HAP-1 (cell line): ENCODE data around the gene MRGPRF.
A peak's percentile ranks its signal among the peaks of the same experiment; 100 is the strongest.
"Not testable (repeated sequence)": the region's sequence is repeated elsewhere in the genome, so short reads cannot be mapped to it uniquely, and the experiment has no call there.

Experiments used
- DNase-seq, 2 experiments: peaks; one replicate each; pipeline ENCODE4 v3.0.0-alpha.2; 2016 to 2020; ENCODE audit warnings: low spot score in 2 of 2
- H3K27me3 ChIP-seq: fragments of 250-450 bp; sonication (Bioruptor Pico); 2 replicates; pipeline ENCODE4 v1.5.1; 2020; ENCODE audit warnings: low read depth, mild to moderate bottlenecking, moderate library complexity
- H3K36me3 ChIP-seq: fragments of 250-450 bp; sonication (Bioruptor Pico); replicated peaks from 2 replicates; pipeline ENCODE4 v1.5.1; 2020; ENCODE audit warnings: mild to moderate bottlenecking
- H3K4me1 ChIP-seq: fragments of 250-450 bp; sonication (Bioruptor Pico); 2 replicates; pipeline ENCODE4 v1.5.1; 2020; ENCODE audit warnings: mild to moderate bottlenecking
- H3K4me3 ChIP-seq: fragments of 250-450 bp; sonication (Bioruptor Pico); 2 replicates; pipeline ENCODE4 v1.5.1; 2020; ENCODE audit warnings: mild to moderate bottlenecking, moderate library complexity
- H3K9me3 ChIP-seq: fragments of 250-450 bp; sonication (Bioruptor Pico); 2 replicates; pipeline ENCODE4 v1.5.1; 2020; ENCODE audit warnings: mild to moderate bottlenecking, moderate library complexity
- in situ Hi-C: fragments of 300-500 bp; cut with MboI; formaldehyde crosslinking; loops from 3 replicates; pipeline ENCODE4 v1.14.3; 2020; ENCODE audit warnings: low sequenced_read_pairs, inconsistent platforms, mixed read lengths

MRGPRF gene

GRCh38 chr11:68974421-68975194, 38.4 kb downstream of the MRGPRF start:
- no peak overlapping the region for H3K4me3 ChIP-seq
- in situ Hi-C loops = no loop called here
- no peaks in the 10 kb centered on the region for H3K9me3 ChIP-seq
- H3K4me1 ChIP-seq = no peaks in the 10 kb centered on the region; the same call in 1 of the 2 replicates
- peaks cover 17% of the 10 kb centered on the region for H3K27me3 ChIP-seq
- DNase-seq = peak; percentile 28 to 46
- no peaks in the 10 kb centered on the region for H3K36me3 ChIP-seq

- DNase-seq, H3K4me3 ChIP-seq, H3K4me1 ChIP-seq, in situ Hi-C loops, H3K36me3 ChIP-seq, H3K9me3 ChIP-seq: not testable (repeated sequence)
- peaks cover 17% of the 10 kb centered on the region for H3K27me3 ChIP-seq
Measured at GRCh38 chr11:68973706-68974105, 39.3 kb downstream of the MRGPRF start.

- no peaks in the 10 kb centered on the region for H3K9me3 ChIP-seq
- no peak overlapping the region for H3K4me3 ChIP-seq
- in situ Hi-C loops = no loop called here
- H3K36me3 ChIP-seq = no peaks in the 10 kb centered on the region
- H3K4me1 ChIP-seq = no peaks in the 10 kb centered on the region
- no peak for DNase-seq
- H3K27me3 ChIP-seq = peaks cover 17% of the 10 kb centered on the region
Measured at GRCh38 chr11:68973219-68973618, 39.8 kb downstream of the MRGPRF start.

DNA sequence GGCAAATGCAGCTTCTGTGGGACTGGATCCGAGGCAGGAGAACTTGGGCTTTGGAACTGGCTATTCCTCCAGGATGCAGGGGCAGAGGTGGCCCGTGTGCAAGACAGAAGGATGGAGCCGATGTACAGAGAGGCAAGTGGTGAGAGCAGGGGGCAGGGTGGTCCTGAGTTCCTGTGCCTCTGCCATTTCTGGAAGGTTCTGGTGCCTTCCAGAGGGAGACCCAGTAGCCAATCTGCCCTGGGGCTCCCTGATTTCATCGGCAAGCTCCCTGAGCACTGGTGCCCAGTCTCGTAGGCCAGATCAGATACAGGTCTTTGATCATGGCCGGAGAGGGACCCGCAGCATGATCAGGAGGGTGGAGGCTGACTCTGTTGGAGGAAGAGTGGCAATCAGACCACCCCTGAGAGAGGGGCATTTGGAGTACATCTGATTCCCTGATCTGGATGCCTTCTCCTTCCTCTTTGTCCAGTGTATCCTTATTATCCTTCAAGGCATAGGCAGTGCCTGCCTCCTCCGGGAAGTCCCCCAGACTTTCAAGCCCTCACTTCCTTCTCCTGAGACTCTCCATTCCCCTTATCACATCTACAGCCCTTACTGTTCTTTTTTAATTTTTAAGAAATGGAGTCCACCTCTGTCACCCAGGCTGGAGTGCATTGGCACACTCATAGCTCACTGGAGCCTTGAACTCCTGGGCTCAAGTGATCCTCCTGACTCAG, 42.0 kb downstream of the MRGPRF start:
- Histone ChIP-seq H3K27me3 (peaks cover 14% of the 10 kb centered on the region), H3K36me3 (no peaks in the 10 kb centered on the region), H3K4me1 (no peaks in the 10 kb centered on the region), H3K4me3 (no peak overlapping the region), H3K9me3 (no peaks in the 10 kb centered on the region)
- no peak for DNase-seq
- in situ Hi-C loops = no loop called here

DNA sequence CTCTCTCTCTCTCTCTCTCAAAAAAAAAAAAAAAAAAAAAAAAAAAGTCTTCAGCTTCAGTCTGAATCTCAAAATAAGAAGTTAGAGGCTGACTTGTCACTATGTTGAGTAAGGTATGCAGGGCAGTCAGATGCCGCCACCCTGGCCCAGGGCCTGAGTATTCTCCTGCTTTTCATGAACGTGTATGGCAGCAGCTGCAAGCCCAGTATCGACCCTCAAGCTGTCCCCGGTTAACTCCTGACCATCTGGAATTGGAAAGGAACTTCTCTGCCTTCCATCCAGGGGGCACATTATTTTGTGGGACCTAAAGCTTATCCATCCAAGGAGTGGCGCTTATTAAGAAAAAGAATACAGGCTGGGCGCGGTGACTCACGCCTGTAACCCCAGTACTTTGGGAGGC, 43.7 kb downstream of the MRGPRF start:
- Histone ChIP-seq H3K9me3 (no peaks in the 10 kb centered on the region), H3K4me1 (no peaks in the 10 kb centered on the region), H3K36me3 (no peaks in the 10 kb centered on the region), H3K27me3 (peaks cover 14% of the 10 kb centered on the region), H3K4me3 (no peak overlapping the region)
- DNase-seq = no peak
- in situ Hi-C loops = no loop called here

- Histone ChIP-seq H3K27me3 (peaks cover 14% of the 10 kb centered on the region), H3K4me1 (no peaks in the 10 kb centered on the region), H3K9me3 (no peaks in the 10 kb centered on the region), H3K36me3 (no peaks in the 10 kb centered on the region), H3K4me3 (no peak overlapping the region)
- no peak for DNase-seq
- in situ Hi-C loops = no loop called here
Measured at GRCh38 chr11:68968306-68969250, 44.5 kb downstream of the MRGPRF start.

- no peaks in the 10 kb centered on the region for H3K36me3 ChIP-seq
- in situ Hi-C loops = no loop called here
- no peak overlapping the region for H3K4me3 ChIP-seq
- peaks cover 14% of the 10 kb centered on the region for H3K27me3 ChIP-seq
- no peak for DNase-seq
- H3K4me1 ChIP-seq = no peaks in the 10 kb centered on the region
- H3K9me3 ChIP-seq = no peaks in the 10 kb centered on the region
Measured at GRCh38 chr11:68966894-68967780, 45.9 kb downstream of the MRGPRF start.

DNA sequence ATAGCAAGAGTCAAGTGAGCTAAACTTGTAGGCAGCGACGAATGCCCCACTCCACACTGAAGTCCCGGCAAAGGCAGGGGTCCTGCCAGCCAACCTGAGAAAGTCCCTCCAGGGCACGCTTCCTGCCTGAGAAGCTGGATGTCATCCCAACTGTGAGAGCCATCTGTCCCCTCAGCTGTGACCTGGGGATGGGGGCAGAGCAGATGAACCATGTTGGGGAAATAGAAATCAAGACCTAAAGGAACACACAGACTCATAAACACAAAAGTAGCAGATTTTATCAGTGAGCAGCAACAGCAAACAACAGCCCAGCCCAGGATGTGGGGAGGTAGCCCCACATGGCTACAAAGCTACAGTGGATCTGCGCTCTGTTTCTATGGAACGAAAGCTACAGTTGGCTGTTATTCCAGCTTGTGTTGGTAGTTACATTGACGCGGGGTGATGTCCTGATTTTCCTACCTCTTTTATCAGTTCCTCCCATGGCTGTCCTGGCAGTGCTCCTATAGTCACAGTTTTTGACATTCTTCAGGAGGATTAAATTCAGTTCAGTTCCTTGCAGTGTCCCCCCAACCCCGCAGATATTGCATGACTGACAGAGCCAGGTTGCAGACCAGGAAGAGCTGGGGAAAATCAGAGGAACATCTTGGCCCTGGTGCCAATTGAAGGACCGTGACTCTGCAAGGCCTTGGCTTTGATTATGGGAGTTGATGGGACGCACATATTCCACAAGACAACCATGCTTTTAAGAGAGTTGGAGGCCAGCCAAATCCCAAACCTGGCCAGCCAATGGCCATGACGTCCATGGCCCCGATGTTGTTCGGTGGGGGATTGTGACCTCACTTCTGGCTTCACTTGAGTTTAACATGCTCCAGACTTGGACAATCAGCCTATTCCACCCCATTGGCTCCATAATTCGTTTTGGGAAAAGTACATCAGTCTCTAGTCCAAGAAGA, 46.9 kb downstream of the MRGPRF start:
- DNase-seq = no peak
- peaks cover 10% of the 10 kb centered on the region for H3K27me3 ChIP-seq
- no peak overlapping the region for H3K4me3 ChIP-seq
- in situ Hi-C loops = no loop called here
- no peaks in the 10 kb centered on the region for H3K36me3 ChIP-seq
- no peaks in the 10 kb centered on the region for H3K4me1 ChIP-seq
- no peaks in the 10 kb centered on the region for H3K9me3 ChIP-seq

- in situ Hi-C loops = no loop called here
- H3K27me3 ChIP-seq = no peaks in the 10 kb centered on the region
- H3K4me3 ChIP-seq = no peak overlapping the region
- no peak for DNase-seq
- no peaks in the 10 kb centered on the region for H3K9me3 ChIP-seq
- H3K36me3 ChIP-seq = no peaks in the 10 kb centered on the region
- H3K4me1 ChIP-seq = no peaks in the 10 kb centered on the region
Measured at GRCh38 chr11:68963779-68964178, 49.3 kb downstream of the MRGPRF start.

DNA sequence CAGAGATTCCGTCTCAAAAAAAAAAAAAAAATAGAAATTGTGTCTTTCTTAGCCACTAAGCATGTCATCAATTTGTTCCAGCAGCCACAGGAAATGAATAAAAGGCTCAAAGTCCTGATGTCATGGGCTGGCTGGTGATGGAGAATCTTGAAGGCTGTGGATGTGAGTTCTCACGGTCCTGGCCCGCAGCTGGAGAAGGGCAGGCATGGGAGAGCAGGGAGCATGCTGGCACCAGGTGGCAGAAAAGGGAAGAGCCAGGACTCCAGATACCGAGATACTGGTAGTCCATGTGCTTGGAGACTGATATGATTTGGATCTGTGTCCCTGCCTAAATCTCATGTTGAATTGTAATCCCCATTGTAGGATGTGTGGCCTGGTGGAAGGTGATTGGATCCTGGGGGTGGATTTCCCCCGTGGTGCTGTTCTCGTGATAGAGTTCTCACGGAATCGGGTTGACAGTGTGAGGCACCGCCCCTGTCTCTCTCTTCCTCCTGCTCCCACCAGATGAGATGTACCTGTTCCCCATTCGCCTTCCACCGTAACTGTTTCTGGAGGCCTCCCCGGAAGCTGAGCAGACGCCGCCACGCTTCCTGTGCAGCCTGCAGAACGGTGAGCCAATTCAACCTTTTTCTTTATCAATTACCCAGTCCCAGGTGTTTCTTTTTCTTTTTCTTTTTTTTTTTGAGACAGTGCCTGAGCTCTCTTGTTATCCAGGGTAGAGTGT, 50.4 kb downstream of the MRGPRF start:
- Histone ChIP-seq H3K4me3 (no peak overlapping the region), H3K27me3 (no peaks in the 10 kb centered on the region), H3K36me3 (no peaks in the 10 kb centered on the region), H3K4me1 (no peaks in the 10 kb centered on the region), H3K9me3 (no peaks in the 10 kb centered on the region)
- in situ Hi-C loops = no loop called here
- DNase-seq = no peak

DNA sequence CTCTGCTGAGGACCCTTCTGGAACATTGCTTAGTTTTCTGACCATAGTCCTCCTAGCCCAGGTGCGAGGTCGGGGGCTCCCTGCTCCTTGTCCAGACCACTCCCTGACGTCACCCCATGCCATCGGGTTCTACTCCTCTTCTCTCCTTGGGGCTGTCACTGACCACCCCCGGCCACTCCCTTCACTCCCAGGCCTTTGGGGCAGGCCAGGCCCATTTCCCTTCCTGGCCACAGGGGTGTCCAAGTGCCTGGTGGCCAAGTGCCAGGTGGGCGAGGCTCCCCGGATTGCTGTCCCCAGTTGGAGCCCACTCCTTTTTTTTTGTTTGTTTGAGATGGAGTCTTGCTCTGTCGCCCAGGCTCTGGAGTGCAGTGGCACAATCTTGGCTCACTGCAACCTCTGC, 51.8 kb downstream of the MRGPRF start:
- Histone ChIP-seq H3K27me3 (no peaks in the 10 kb centered on the region), H3K9me3 (no peaks in the 10 kb centered on the region), H3K36me3 (no peaks in the 10 kb centered on the region), H3K4me1 (no peaks in the 10 kb centered on the region), H3K4me3 (no peak overlapping the region)
- in situ Hi-C loops = no loop called here
- DNase-seq = no peak
